Neural cell (in vitro differentiated cells): ENCODE data around the gene ESPNL.

Source experiments
- CTCF ChIP-seq: fragments of 450-650 bp; IDR thresholded peaks from 2 replicates; pipeline ENCODE4 v1.5.1; 2014; ENCODE audit warnings: antibody characterized with exemption, mild to moderate bottlenecking, moderate library complexity; ENCODE audit not compliant: poor library complexity, severe bottlenecking
- EZH2 ChIP-seq: fragments of 200-600, 300-800 bp; shearing (Covaris generic), sonication (generic); IDR thresholded peaks from 2 replicates; pipeline ENCODE4 v1.6.1; 2014; ENCODE audit warnings: antibody characterized with exemption, low read length, borderline replicate concordance, mild to moderate bottlenecking; ENCODE audit not compliant: insufficient read depth, poor library complexity, severe bottlenecking
- POLR2AphosphoS5 ChIP-seq: IDR thresholded peaks from 2 replicates; pipeline ENCODE4 v1.6.1; 2012
- RAD21 ChIP-seq: fragments of 450-650 bp; conservative IDR thresholded peaks from 2 replicates; pipeline ENCODE4 v1.6.1; 2014; ENCODE audit warnings: antibody characterized with exemption, mild to moderate bottlenecking, moderate library complexity
- REST ChIP-seq: IDR thresholded peaks from 2 replicates; pipeline ENCODE4 v1.6.1; 2012; ENCODE audit warnings: borderline replicate concordance
- TAF1 ChIP-seq: IDR thresholded peaks from 2 replicates; pipeline ENCODE4 v1.6.1; 2012; ENCODE audit warnings: low read depth

- no peak for TF ChIP-seq CTCF
- no peak for TF ChIP-seq EZH2
- TF ChIP-seq RAD21 = no peak
- TF ChIP-seq TAF1 = no peak
- no peak for TF ChIP-seq POLR2AphosphoS5
- TF ChIP-seq REST = no peak
These were observed 57.9 kb downstream of the ESPNL start for GRCh38 chr2:238158018-238158508.
